ENCODE results near the gene GPHN.

DNA sequence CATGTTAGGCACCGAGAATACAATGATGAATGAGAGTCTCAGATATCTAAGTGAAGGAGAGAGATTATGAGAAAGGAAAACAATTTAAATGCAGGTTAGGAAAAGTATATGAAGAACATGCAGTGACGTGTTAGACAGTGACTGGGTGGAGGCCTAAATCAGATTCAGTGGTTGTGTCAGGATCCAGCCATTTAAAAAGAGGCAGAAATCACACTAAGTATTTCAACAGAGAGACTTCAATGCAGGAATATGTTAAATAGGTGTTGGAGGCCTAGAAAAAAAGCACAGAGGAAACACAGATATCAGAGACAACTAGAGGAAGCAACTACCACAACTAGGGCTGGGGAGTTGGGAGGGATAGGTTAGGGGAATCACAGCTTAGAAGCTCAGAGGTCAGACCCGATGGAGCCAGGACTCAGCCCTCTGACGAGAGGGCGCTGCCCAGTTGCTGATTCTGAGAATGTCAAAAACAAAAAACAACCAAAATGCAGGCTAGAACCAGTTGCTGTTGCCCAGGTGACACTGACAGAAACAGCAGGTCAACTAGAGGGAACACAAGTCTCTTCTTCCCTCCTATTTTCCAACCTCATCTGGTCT lies 678.3 kb downstream of the GPHN start:
- TF ChIP-seq, protein P1, sequence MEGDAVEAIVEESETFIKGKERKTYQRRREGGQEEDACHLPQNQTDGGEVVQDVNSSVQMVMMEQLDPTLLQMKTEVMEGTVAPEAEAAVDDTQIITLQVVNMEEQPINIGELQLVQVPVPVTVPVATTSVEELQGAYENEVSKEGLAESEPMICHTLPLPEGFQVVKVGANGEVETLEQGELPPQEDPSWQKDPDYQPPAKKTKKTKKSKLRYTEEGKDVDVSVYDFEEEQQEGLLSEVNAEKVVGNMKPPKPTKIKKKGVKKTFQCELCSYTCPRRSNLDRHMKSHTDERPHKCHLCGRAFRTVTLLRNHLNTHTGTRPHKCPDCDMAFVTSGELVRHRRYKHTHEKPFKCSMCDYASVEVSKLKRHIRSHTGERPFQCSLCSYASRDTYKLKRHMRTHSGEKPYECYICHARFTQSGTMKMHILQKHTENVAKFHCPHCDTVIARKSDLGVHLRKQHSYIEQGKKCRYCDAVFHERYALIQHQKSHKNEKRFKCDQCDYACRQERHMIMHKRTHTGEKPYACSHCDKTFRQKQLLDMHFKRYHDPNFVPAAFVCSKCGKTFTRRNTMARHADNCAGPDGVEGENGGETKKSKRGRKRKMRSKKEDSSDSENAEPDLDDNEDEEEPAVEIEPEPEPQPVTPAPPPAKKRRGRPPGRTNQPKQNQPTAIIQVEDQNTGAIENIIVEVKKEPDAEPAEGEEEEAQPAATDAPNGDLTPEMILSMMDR (IDR thresholded peaks at IDR 0.05) = no peak
- no peak for TF ChIP-seq POLR2A (IDR thresholded peaks at IDR 0.05)

Measured in thyroid gland (tissue), 4 donors.